Body of pancreas (tissue), 4 donors: ENCODE results near the gene TMEM115. TPM values are rescaled to one million over a fixed set of nuclear protein-coding genes. Genes with fewer than 3 reads are reported as not detected.

Experiments
- ATAC-seq: fragments of 150-250 bp; one replicate; pipeline ENCODE4 v1.9.1; 2016
- DNase-seq, 4 donors: peaks; one replicate each; pipeline ENCODE4 v3.0.0-alpha.2; 2019
- H3K27ac ChIP-seq, 4 donors: fragments of 200-600 bp; sonication (generic); 1 replicate in 3 of 4; 2 replicates in 1 of 4; pipeline versions ENCODE4 v1.5.1 to v1.6.1; 2016 to 2019; ENCODE audit warnings: mild to moderate bottlenecking in 1 of 4, mixed read lengths in 1 of 4, moderate library complexity in 1 of 4
- H3K27me3 ChIP-seq, 2 donors: fragments of 200-600 bp; sonication (generic); one replicate each; pipeline ENCODE4 v1.6.0; 2016; ENCODE audit warnings: mild to moderate bottlenecking in 1 of 2
- H3K36me3 ChIP-seq, 2 donors: fragments of 200-600 bp; sonication (generic); replicated peaks in 1 of 2; 2 replicates each; pipeline ENCODE4 v1.5.1; 2016; ENCODE audit warnings: low read depth in 2 of 2; ENCODE audit not compliant: insufficient read depth in 1 of 2
- H3K4me1 ChIP-seq: fragments of 200-600 bp; sonication (generic); one replicate; pipeline ENCODE4 v1.6.0; 2016
- H3K4me3 ChIP-seq, 2 donors: fragments of 200-600 bp; sonication (generic); 1 replicate in 1 of 2; 2 replicates in 1 of 2; pipeline ENCODE4 v1.5.1; 2016 to 2019
- H3K9me3 ChIP-seq, 3 donors: fragments of 200-600 bp; sonication (generic); 1 replicate in 2 of 3; 2 replicates in 1 of 3; pipeline ENCODE4 v1.5.1; 2016
- CTCF ChIP-seq, 7 experiments: fragments of 450-650 bp in 4 of 7; fragments of 200-600 bp in 3 of 7; sonication (generic) in 3 of 7; IDR thresholded peaks; one replicate each; pipeline ENCODE4 v1.5.1; 2016 to 2019; ENCODE audit warnings: antibody characterized with exemption in 7 of 7
- POLR2A ChIP-seq, 3 donors: fragments of 450-650 bp; IDR thresholded peaks; one replicate each; pipeline ENCODE4 v1.6.1; 2016; ENCODE audit warnings: antibody characterized with exemption in 3 of 3, mild to moderate bottlenecking in 2 of 3
- WGBS, 2 donors: methylation state at CpG; one replicate each; pipeline ENCODE4 v1.1.5; 2017; 5-methylcytosine and 5-hydroxymethylcytosine counted together
- intact Hi-C: fragments of 100-400 bp; cut with DNase I; formaldehyde crosslinking; loops from one replicate; pipeline ENCODE4 v1.15.1; 2023
- total RNA-seq, 2 donors: library from RNA; depleted of rRNA; stranded (reverse); fragments of >200 nt; gene quantifications; one replicate each; pipeline ENCODE4 v1.1.0, GENCODE V29; 2016

Gene TMEM115
- total RNA-seq, 2 donors from 2014 or later, result 39.4 to 54.1 TPM

GRCh38 chr3:50373146-50374051 is 14.1 kb upstream of the TMEM115 start:
- intact Hi-C loops, result no loop called here
- no peaks in the 10 kb centered on the region for H3K4me1 ChIP-seq
- H3K4me3 ChIP-seq, result no peak overlapping the region
- 45 to 48% methylated on average over 11 to 12 of the region's 12 CpGs for WGBS, 2 donors
- ATAC-seq (no peak), DNase-seq (no peak)
- no peaks in the 10 kb centered on the region for H3K27me3 ChIP-seq
- no peaks in the 10 kb centered on the region for H3K9me3 ChIP-seq
- TF ChIP-seq CTCF (IDR thresholded peaks at IDR 0.05) (no peak), POLR2A (IDR thresholded peaks at IDR 0.05) (no peak)
- H3K36me3 ChIP-seq, result no peaks in the 10 kb centered on the region
- no peak overlapping the region for H3K27ac ChIP-seq

- Histone ChIP-seq H3K4me1 (peaks cover 1% of the 10 kb centered on the region), H3K4me3 (no peak overlapping the region), H3K27ac (no peak overlapping the region), H3K36me3 (no peaks in the 10 kb centered on the region), H3K9me3 (no peaks in the 10 kb centered on the region), H3K27me3 (no peaks in the 10 kb centered on the region)
- TF ChIP-seq POLR2A (IDR thresholded peaks at IDR 0.05) (no peak), CTCF (IDR thresholded peaks at IDR 0.05) (no peak)
- no peak for ATAC-seq
- 39 to 50% methylated on average over 4 to 8 of the region's 8 CpGs for WGBS, 2 donors
- no peak for DNase-seq
- intact Hi-C loops, result no loop called here
Observed at GRCh38 chr3:50372349-50372748, 13.0 kb upstream of the TMEM115 start.

- peaks cover 12% of the 10 kb centered on the region for H3K4me1 ChIP-seq
- intact Hi-C loops, result no loop called here
- ATAC-seq, result no peak
- no peaks in the 10 kb centered on the region for H3K27me3 ChIP-seq
- H3K9me3 ChIP-seq, result no peaks in the 10 kb centered on the region
- 62 to 92% methylated on average over 3 of the region's 3 CpGs for WGBS, 2 donors
- TF ChIP-seq CTCF (IDR thresholded peaks at IDR 0.05), result no peak
- TF ChIP-seq POLR2A (IDR thresholded peaks at IDR 0.05), result no peak
- no peak for DNase-seq
- no peaks in the 10 kb centered on the region for H3K36me3 ChIP-seq
- H3K27ac ChIP-seq, result no peak overlapping the region
- no peak overlapping the region for H3K4me3 ChIP-seq
Observed at GRCh38 chr3:50371133-50371685, 11.9 kb upstream of the TMEM115 start.

- H3K27me3 ChIP-seq, result no peaks in the 10 kb centered on the region
- H3K4me1 ChIP-seq, result peaks cover 19% of the 10 kb centered on the region
- TF ChIP-seq POLR2A (IDR thresholded peaks at IDR 0.05) (no peak), CTCF (IDR thresholded peaks at IDR 0.05) (no peak)
- H3K36me3 ChIP-seq, result no peaks in the 10 kb centered on the region
- intact Hi-C loops, result no loop called here
- ATAC-seq (no peak), DNase-seq (no peak)
- H3K27ac ChIP-seq, result no peak overlapping the region
- WGBS, 2 donors, result 49 to 55% methylated on average over 11 to 14 of the region's 14 CpGs
- H3K9me3 ChIP-seq, result no peaks in the 10 kb centered on the region
- no peak overlapping the region for H3K4me3 ChIP-seq
Observed at GRCh38 chr3:50370594-50370993, 11.3 kb upstream of the TMEM115 start.
